NCI-H2196 treated with DMSO at 0.1 percent for 48 hours (cell line): ENCODE results near the gene SCGB3A1.

ENCODE experiments used
- DNase-seq: peaks from one replicate; lab custom pipeline; 2025; ENCODE audit not compliant: unreplicated experiment; lab: John Stamatoyannopoulos, UW

The SCGB3A1 gene

DNA sequence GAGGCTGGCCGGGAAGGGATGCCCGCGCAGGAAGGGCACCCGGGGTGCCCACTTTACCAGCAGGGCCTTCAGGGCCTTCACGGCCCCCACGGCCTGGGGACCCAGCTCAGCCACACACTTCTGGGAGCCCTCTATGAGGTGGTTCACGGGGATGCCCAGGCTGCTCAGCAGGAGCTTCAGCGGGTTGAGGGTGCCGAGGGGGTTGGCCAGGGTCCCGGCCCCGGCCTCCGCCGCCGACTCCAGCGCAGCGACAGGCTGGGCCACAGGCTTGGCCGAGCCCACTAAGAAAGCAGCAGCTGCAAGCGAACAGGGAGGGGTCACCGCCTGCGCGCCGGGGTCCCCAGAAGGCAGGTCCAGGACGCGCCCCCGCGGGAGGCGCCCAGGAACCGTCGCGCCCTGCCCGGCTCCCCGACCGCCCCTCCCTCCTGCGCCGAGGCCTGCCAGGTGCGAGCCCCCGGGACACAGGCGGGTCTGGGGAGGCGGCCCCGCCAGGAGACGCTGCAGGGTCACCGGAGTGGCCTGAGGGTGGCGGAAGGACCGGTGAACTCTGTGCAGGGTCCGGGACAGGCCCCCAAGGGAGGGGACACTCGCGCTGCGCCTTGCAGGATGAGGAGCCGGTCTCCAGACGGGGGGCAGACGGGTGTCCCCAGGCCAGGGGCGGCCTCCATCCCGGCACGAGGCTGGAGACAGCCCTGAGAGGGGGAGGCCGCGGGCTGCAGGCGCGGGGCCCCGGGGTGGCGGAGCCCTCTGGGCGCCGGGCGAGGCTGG is 572 bp downstream of the SCGB3A1 start:
- DNase-seq = no peak

DNA sequence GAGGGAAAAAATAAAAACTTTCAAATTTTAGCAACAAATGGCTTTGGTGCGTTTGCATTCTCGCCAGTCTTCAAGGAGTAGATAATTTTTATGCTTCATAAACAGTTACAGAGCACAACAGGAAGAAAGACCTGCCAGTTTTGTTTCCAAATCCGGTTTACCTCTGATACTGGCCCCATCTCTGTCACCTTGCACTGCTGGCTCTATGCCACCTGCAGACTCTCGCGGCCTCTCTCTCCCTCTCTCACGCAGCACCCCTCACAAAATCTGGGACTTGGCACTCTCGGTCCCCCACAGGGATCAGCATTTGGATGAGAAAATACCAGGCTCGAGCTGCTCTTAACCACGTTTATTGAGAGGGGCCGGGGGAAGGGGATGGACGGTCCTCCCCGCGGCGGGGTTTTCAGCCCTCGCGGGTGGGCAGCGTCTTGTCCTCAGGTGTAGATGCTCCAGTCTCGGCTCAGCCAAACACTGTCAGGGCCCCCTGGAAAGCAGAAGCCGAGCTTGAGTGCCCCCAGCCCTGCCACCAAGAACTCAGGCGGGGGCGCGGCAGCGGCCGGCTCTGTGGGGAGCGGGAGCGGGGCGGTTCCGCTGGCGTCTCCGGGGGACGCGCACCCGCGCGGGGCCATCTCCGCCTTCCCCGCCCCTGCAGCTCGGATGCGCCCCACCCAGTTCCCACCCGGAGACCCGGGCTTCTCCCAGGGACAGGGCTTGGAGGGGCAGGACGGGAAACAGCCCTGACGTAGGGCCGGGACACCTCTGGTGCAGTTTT is 1.3 kb downstream of the SCGB3A1 start:
- peak; percentile 10 for DNase-seq

DNA sequence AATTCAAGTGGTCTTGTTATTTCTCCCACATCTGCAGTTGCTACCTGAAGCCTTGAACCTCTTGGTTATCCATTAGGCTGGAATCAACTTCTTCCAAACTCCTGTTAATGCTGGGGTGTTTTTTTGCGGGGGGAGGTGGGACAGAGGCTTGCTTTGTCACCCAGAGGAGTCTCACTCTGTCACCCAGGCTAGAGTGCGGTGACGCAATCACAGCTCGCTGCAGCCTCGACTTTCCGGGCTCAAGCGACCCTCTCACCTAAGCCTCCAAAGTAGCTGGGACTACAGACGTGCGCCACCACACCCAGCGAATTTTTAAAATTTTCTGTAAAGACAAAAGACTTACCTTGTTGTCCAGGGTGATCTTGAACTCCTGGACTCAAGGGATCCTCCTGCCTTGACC is 4.4 kb downstream of the SCGB3A1 start:
- no peak for DNase-seq

DNA sequence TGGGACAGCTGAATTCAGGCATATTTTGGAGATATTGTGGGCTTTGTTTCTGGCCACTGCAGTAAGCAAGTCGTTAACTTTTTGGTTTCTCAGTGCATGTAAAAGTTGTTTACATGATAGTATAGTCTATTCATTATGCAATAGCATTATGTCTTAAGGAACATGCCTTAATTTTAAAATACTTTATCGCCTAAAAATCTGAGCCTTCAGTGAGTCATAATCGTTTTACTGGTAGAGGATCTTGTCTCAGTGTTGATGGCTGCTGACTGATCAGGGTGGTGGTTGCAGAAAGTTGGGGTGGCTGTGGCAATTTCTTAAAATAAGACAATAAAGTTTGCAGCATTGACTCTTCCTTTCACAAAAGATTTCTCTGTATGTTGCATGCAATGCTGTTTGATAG is 5.1 kb downstream of the SCGB3A1 start:
- no peak for DNase-seq

DNA sequence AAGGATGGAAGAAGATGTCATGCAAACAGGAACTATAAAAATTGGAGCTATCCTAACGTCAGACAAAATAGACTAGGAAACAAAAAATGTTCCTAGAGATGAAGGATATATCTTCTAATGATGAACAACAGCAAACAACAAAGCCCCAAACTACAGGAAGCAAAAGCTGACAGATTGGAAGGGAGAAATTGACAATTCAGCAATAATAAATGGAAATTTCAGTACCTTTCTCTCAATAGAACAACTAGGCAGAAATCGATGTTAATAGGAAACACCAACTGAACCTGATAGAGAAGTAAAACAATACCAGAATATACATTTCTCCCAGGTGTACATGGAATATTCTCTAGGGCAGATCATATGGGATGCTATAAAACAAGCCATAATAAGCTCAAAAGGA is 7.6 kb downstream of the SCGB3A1 start:
- no peak for DNase-seq

DNA sequence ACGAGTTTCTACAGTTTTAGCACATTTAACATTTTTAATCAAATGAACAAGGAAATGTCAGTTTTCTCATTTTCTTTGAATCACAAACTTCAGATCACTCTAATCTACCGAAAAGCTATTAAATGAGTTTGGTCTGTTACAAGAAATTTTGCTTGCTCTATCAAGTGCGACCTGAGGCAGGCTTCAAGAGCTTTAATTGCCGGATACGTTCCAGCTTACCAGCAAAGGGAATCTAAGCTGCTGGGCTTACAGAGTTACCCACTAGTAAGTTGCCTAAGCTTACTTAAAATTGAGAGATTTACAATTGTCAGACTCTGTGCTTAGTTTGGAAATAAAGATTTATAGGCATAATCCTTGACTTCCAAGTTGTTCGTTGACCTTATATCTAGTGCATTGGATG is 10.6 kb downstream of the SCGB3A1 start:
- DNase-seq = no peak

DNA sequence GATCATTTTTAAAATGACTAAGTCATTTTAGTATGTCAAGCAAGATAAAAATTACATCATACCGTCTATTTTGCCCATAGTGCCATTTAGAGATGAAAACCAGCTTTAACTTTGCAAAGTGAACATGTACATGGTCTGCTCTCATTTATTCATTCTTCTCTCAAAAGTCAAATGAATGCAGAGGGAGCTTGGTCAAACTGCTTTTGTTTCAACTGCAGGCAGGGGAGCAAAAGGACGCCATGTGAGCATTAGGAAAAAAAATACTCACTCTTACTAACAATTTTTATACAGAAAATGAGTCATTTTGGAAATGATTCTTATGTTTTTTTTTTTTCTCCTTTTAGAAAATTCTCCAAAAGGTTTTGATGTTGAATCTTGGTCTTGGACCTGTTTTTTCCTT is 15.7 kb downstream of the SCGB3A1 start:
- DNase-seq = no peak

DNA sequence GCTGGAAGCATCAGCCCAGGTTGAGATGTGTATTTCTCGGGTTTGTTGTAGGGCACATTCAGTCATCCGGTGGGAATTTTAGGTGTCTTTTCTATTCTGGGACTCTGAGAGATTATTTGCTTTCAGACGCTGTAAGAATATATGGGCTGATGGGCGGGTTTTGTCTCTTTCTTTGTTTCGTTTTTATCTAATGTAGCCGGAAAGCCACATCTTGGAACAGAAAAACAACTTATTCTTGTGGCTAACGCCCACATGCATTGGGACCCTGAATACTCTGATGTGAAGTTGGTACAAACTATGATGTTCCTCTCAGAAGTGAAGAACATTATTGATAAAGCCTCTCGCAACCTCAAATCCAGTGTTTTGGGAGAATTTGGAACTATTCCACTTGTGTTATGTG is 22.4 kb downstream of the SCGB3A1 start:
- no peak for DNase-seq

DNA sequence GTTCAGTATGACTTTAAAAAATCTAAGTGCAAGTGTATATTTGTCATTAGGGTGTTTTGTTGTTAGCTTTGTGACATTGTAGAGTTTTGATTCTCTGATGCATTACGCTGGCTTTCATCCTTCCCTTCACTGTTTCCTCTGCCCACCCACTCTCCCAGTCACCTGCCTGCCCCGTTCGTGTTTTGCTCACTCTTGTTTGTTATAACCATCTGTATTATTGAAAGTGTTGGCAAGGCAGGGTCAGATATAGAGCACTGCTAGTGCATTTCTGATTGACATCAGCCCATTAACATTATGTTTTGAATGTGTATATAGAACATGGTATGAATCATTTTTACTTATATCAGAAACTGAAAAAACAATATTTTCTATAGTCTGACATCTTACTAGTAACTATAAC is 27.3 kb downstream of the SCGB3A1 start:
- DNase-seq = no peak

DNA sequence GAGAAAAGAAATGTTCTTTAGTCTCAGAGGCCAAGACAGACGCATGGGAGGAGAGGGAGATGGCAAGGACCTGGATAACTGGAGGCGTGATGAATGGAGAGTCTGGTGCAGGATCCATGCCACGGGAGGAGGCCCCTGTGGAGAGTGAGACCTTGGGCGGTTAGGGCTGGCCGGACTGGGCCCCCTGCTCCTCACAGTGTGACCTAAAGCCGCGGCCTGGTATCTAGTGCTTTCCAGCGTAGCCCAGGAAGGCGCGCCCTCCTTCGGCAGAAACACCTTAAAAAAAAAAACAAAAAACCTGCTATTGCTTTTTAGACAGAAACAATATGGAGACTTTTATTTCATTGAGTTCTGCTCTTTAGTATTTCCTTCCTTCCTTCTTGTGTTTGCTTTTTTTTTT is 33.1 kb downstream of the SCGB3A1 start:
- no peak for DNase-seq

DNA sequence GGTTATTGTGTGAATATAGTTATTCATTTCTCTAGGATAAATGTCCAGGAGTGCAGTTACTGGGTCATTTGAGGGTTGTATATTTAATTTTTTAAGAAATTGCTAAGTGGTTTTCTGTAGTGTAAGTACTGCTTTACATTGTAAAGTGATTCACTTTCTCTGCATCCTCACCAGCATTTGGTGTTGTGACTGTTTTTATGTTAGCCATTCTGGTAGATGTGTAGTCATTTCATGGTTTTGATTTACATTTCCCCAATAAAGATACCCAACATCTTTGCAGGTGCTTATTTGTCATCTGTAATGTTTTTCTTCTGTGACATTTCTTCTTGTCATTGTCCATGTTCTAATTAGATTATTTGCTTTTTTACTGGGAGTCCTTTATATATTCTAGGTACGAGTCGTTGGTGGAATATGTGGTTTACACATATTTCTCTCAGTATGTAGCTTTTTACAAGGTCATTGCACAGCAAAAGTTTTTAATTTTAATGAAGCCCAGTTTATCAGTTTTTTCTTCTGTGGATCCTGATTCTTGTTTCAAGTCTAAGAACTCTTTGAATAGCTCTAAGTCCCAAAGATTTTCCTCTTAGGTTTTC is 34.0 kb downstream of the SCGB3A1 start:
- DNase-seq = no peak

DNA sequence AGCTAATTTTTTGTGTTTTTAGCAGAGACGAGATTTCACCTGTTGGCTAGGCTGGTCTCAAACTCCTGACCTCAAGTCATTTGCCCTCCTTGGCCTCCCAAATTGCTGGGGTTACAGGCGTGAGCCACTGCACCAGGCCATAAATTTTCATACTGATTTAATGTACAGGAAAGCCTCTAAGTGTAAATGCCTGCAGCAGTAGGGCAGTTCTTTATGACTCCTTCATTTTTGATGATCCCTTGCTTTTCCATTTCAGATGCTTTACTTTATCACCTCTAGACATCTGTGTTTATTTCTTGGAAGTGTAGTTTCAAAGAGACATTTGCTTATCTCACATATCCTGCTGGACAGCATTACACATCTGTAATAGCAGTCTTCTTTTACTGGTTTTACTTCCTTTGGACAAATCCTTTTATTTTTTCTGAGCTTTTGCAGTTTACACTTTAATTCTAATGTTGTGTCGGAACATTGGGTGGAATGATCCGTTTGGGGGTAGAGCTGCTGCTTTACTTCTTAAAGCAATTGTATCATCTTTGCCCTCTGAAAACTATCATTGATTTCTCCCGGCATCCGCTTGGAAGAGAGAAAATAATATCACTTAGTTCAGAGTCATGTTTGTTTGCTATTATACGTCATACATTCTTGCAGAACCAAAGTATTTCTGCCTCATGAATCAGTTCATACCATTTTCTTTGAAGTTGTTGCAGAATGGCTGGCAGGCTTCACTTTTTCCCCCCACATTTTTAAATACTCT is 36.0 kb downstream of the SCGB3A1 start:
- DNase-seq = no peak

DNA sequence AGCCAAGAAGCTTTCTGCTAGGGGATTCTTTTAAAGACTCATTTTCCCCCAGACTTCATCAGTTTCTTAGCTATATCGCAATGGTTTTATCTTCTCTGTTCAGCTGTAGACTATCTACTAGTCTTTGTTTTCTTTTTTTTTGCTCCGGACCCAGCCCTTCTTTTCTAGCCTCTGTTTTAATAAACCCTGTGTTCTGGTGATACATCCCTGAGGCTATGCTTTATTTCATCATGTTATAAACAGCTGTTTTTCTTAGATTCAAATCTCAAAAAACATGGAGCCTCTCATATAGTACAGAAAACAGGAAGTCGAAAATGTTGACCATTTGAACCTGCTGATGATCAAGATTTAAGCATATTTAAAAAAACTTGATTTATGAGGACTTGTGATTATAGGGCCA is 37.8 kb downstream of the SCGB3A1 start:
- no peak for DNase-seq

DNA sequence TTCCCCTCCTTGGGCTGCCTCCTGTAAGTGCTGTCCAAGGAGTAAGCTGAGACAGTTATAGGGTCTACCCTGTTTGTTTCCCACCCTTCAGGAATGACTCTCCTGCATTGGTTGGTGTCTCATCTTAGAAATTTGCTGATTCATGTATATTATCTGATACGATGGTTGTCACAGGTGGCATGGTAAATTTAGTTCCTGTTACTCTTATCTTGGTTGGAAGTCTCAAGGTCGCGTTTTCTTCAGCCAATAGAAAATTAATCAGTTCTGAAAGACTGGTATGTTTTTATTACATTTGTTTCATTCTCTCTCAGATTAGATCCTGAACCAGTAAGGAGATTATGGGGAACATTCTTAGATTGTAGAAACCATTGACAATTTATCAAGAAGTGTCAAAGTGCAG is 42.7 kb downstream of the SCGB3A1 start:
- no peak for DNase-seq

DNA sequence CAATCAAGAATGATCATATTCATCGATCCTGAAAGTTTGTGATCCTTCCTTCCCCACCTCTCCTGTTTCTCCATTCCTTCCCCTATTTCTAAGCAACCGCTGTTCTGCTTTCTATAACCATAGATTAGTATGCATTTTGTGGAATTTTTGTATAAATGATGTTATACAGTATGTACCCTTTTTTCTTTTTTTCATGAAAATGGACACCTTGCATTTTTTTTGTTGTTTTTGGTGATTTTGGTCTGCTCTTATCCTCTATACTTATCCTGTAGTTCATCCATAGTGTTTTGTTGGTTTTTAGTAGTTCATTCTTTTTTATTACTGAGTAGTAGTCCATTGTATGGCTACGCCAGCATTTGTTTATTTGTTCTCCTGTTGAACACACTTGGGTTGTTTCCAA is 46.1 kb downstream of the SCGB3A1 start:
- no peak for DNase-seq

DNA sequence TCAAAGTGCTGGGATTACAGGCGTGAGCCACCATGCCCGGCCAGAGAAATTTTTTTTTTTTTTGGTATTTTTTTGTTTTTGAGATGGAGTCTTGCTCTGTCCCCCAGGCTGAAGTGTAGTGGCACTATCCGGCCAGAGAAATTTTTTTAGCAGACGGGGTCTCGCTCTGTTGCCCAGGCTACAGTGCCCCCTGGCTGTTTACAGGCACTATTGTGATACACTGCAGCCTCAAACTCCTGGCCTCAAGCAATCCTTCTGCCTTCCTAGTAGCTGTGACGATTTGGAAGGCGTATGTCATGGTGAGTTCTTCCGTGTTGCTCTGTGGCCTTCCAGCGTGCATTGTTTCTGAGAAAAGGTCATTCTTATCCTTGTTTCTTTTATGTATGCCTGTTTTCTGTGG is 49.6 kb downstream of the SCGB3A1 start:
- DNase-seq = no peak
